HG02981 (cell line): ENCODE results near the gene OR13C4.
"Not testable (repeated sequence)": the region's sequence is repeated elsewhere in the genome, so short reads cannot be mapped to it uniquely, and the experiment has no call there.

ENCODE experiments used
- ATAC-seq: cut with Tn5 transposase; IDR thresholded peaks from one replicate; pipeline ENCODE4 v1.9.1; 2021; ENCODE audit warnings: mild to moderate bottlenecking, moderate library complexity; ENCODE audit not compliant: unreplicated experiment

The OR13C4 gene

GRCh38 chr9:104527109-104527508 is at the start of gene OR13C4:
Gene OR13C4, minus strand, starts transcription at chr9:104527209. Its CDS starts 0 bp downstream, at chr9:104527209.
- no peak for ATAC-seq

GRCh38 chr9:104575456-104575855 is 48.4 kb upstream of the OR13C4 start:
- no peak for ATAC-seq

- no peak for ATAC-seq
Observed at GRCh38 chr9:104572612-104573011, 45.6 kb upstream of the OR13C4 start.

- no peak for ATAC-seq
Observed at GRCh38 chr9:104568868-104569267, 41.9 kb upstream of the OR13C4 start, which contains the start of gene OR13C8. Gene OR13C8, plus strand, starts transcription at chr9:104569168. Its CDS starts 0 bp downstream, at chr9:104569168.

- no peak for ATAC-seq
Observed at GRCh38 chr9:104564358-104564757, 37.3 kb upstream of the OR13C4 start.

GRCh38 chr9:104556830-104557634 is 30.0 kb upstream of the OR13C4 start:
- ATAC-seq = no peak

- ATAC-seq = no peak
Observed at GRCh38 chr9:104555521-104555920, 28.5 kb upstream of the OR13C4 start.

- no peak for ATAC-seq
Observed at GRCh38 chr9:104553261-104553660, 26.3 kb upstream of the OR13C4 start.

- ATAC-seq = no peak
Observed at GRCh38 chr9:104544644-104545043, 17.6 kb upstream of the OR13C4 start.

GRCh38 chr9:104539275-104539674 is 12.3 kb upstream of the OR13C4 start:
- ATAC-seq = no peak

GRCh38 chr9:104536756-104537155 is 9.7 kb upstream of the OR13C4 start, which contains the start of gene OR13C3:
Gene OR13C3, minus strand, starts transcription at chr9:104536856. Its CDS starts 133 bp downstream, at chr9:104536723.
- ATAC-seq = no peak

GRCh38 chr9:104520241-104520640 is 6.8 kb downstream of the OR13C4 start:
- not testable (repeated sequence) for ATAC-seq

- ATAC-seq = no peak
Observed at GRCh38 chr9:104514901-104515300, 12.1 kb downstream of the OR13C4 start.

GRCh38 chr9:104506565-104506964 is 20.4 kb downstream of the OR13C4 start:
- no peak for ATAC-seq

- no peak for ATAC-seq
Observed at GRCh38 chr9:104503963-104504362, 23.0 kb downstream of the OR13C4 start, which contains the start of gene OR13F1. Gene OR13F1, plus strand, starts transcription at chr9:104504263. Its CDS starts 0 bp downstream, at chr9:104504263.

- ATAC-seq = no peak
Observed at GRCh38 chr9:104503440-104503839, 23.6 kb downstream of the OR13C4 start.

GRCh38 chr9:104494808-104495207 is 32.2 kb downstream of the OR13C4 start:
- no peak for ATAC-seq

GRCh38 chr9:104485014-104485413 is 42.0 kb downstream of the OR13C4 start:
- no peak for ATAC-seq

GRCh38 chr9:104482921-104483570 is 44.0 kb downstream of the OR13C4 start:
- ATAC-seq = no peak
